Stimulated activated effector memory CD8-positive, alpha-beta T cell treated with anti-CD3 and anti-CD28 coated beads, Interleukin-12 subunit alpha, Interleukin-12 subunit beta, amount 100 ng/mL, for 72 hours (primary cell): ENCODE results near the gene PDZRN3.

ENCODE experiments used
- ATAC-seq: fragments of 150-1000 bp; cut with Tn5 transposase; 2 replicates; pipeline ENCODE4 v1.10.0; 2021
- DNase-seq, 2 donors: peaks; one replicate each; pipeline ENCODE4 v3.0.0; 2021 to 2022; ENCODE audit warnings: low spot score in 2 of 2
- H3K27ac Mint-ChIP-seq: one replicate; pipeline ENCODE4 v1.8.0; 2022; ENCODE audit warnings: mild to moderate bottlenecking, mixed read lengths
- H3K36me3 Mint-ChIP-seq: one replicate; pipeline ENCODE4 v1.8.0; 2022; ENCODE audit warnings: mild to moderate bottlenecking, mixed read lengths
- H3K4me1 Mint-ChIP-seq: one replicate; pipeline ENCODE4 v1.8.0; 2022; ENCODE audit warnings: mixed read lengths
- H3K4me3 Mint-ChIP-seq: one replicate; pipeline ENCODE4 v1.8.0; 2022; ENCODE audit warnings: mild to moderate bottlenecking, mixed read lengths
- H3K9me3 Mint-ChIP-seq: one replicate; pipeline ENCODE4 v1.8.0; 2022; ENCODE audit warnings: mixed read lengths

PDZRN3 gene

GRCh38 chr3:73352841-73353645 is 271.7 kb downstream of the PDZRN3 start:
- DNase-seq: no peak
- peaks cover 11% of the 10 kb centered on the region for H3K9me3 Mint-ChIP-seq
- no peak overlapping the region for H3K27ac Mint-ChIP-seq
- no peaks in the 10 kb centered on the region for H3K4me1 Mint-ChIP-seq
- H3K4me3 Mint-ChIP-seq: no peak overlapping the region
- ATAC-seq: no peak
- no peaks in the 10 kb centered on the region for H3K36me3 Mint-ChIP-seq

GRCh38 chr3:73351423-73352071 is 273.2 kb downstream of the PDZRN3 start:
- peaks cover 7% of the 10 kb centered on the region for H3K9me3 Mint-ChIP-seq
- H3K36me3 Mint-ChIP-seq: no peaks in the 10 kb centered on the region
- no peak for DNase-seq
- no peak overlapping the region for H3K27ac Mint-ChIP-seq
- no peak for ATAC-seq
- H3K4me3 Mint-ChIP-seq: no peak overlapping the region
- H3K4me1 Mint-ChIP-seq: no peaks in the 10 kb centered on the region

GRCh38 chr3:73350996-73351395 is 273.7 kb downstream of the PDZRN3 start:
- Mint-ChIP-seq H3K27ac (no peak overlapping the region), H3K4me1 (no peaks in the 10 kb centered on the region), H3K36me3 (no peaks in the 10 kb centered on the region), H3K9me3 (peaks cover 4% of the 10 kb centered on the region), H3K4me3 (no peak overlapping the region)
- ATAC-seq: no peak
- DNase-seq: no peak

GRCh38 chr3:73349657-73350056 is 275.1 kb downstream of the PDZRN3 start:
- Mint-ChIP-seq H3K36me3 (no peaks in the 10 kb centered on the region), H3K9me3 (peaks cover 6% of the 10 kb centered on the region)
- DNase-seq: no peak

GRCh38 chr3:73342077-73342476 is 282.7 kb downstream of the PDZRN3 start:
- ATAC-seq (no peak), DNase-seq (no peak)
- Mint-ChIP-seq H3K4me3 (no peak overlapping the region), H3K36me3 (no peaks in the 10 kb centered on the region), H3K4me1 (no peaks in the 10 kb centered on the region), H3K27ac (no peak overlapping the region), H3K9me3 (peaks cover 8% of the 10 kb centered on the region)

More at GRCh38 chr3:73349657-73350056, 275.1 kb downstream of the PDZRN3 start:
- ATAC-seq: no peak
- Mint-ChIP-seq H3K4me3 (no peak overlapping the region), H3K4me1 (no peaks in the 10 kb centered on the region), H3K27ac (no peak overlapping the region)

GRCh38 chr3:73341272-73341935 is 283.3 kb downstream of the PDZRN3 start:
- H3K36me3 Mint-ChIP-seq: no peaks in the 10 kb centered on the region
- H3K9me3 Mint-ChIP-seq: peaks cover 8% of the 10 kb centered on the region
- no peaks in the 10 kb centered on the region for H3K4me1 Mint-ChIP-seq
- ATAC-seq (no peak), DNase-seq (no peak)
- no peak overlapping the region for H3K4me3 Mint-ChIP-seq
- H3K27ac Mint-ChIP-seq: no peak overlapping the region

DNA sequence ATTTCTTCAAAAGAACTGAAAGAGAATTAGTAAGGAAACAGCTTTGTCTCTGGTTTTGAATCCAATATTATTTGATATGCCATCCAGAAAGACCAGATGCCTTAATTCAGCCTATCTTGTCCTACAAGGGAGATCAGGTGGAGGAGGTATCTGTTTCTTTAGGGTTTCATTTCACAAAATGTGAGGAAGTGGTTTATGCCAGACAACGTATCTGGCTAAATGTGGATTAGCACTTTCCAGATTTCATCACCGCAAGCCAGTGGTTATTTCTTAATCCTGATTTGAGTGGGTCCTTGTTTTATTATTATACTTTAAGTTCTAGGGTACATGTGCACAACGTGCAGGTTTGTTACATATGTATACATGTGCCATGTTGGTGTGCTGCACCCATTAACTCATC is 292.2 kb downstream of the PDZRN3 start:
- no peak overlapping the region for H3K27ac Mint-ChIP-seq
- no peak for DNase-seq
- no peak for ATAC-seq

More for the DNA sequence above, 292.2 kb downstream of the PDZRN3 start:
- Mint-ChIP-seq H3K4me3 (no peak overlapping the region), H3K4me1 (no peaks in the 10 kb centered on the region), H3K36me3 (no peaks in the 10 kb centered on the region), H3K9me3 (peaks cover 5% of the 10 kb centered on the region)
